Measurements from ENCODE around the gene B4GALNT3.
"Not testable (repeated sequence)": the region's sequence is repeated elsewhere in the genome, so short reads cannot be mapped to it uniquely, and the experiment has no call there.

Gene B4GALNT3

DNA sequence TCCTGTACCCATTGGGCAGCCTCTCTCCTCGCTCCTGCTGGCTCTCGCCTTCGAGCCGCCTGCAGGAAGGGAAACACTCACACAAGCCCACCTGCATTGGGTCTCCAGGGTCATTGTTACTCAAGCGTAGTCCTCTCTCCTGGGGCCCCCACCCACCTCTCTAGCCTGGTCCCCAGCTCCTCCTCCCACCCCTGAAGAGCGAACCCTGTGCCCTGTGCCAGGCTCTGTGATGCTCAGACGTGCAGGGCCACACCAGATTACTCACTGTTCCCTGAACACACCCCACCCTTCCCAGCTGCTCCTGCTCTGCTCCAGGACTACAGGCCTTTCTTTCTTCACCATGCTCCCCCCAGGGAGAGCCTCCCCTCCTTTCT is 115.4 kb downstream of the B4GALNT3 start:
- DNase-seq (ENCODE audit: low spot score): no peak

DNA sequence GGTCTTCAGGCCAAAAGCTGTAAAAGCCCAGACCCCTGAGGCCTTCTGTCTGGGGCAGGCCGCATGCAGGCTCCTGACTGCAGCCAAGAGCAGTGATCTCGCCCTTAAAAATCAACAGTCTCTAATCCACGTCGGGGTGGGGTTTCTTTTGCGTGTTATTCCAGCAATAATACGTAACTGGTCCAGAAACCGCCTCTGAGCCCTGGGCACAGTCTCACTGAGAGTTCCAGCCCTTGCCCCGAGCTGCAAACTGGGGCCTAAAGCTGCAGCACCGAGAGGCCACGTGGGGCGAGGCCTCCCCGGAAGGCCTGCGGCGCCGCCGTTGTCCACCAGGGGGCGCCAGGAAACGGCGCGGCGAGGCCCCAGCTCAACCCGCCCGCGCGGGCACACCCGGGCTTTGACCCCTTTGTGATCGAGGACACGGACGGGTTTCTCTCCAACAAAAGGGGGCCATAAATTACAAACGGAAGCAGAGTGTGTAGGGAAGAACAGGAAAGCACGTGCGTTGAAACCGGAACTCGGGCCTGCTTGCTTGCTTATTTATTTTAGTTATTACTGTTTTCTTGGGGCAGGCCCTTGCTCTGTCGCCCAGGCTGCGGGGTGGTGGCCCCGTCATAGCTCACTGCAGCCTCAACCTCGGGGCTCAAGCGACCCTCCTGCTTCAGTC is 116.3 kb downstream of the B4GALNT3 start:
- peak; percentile 84 for DNase-seq (ENCODE audit: low spot score)

DNA sequence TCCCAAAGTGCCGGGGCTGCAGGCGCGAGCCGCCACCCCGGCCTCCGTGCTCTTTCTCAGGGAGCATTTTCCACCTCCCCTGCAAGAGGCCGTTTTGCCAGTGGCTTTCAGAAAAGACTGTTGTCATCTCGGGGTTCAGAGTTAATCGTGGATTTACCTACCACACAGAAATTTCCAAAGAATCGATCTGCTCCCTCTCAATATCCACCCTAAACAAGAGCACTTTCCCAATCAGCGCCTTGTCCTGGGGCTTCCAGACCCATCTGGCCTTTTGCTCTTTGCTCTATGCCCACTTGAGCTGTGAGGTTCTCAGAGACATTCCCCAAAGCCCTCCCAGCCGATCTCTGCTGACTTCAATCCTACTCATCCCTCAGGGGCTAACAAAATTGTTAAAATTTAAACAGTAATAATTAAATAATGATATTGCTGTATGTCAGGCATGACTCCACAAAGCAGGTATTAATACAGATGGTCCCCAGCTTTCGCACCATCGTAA is 116.9 kb downstream of the B4GALNT3 start:
- DNase-seq (ENCODE audit: low spot score): no peak

DNA sequence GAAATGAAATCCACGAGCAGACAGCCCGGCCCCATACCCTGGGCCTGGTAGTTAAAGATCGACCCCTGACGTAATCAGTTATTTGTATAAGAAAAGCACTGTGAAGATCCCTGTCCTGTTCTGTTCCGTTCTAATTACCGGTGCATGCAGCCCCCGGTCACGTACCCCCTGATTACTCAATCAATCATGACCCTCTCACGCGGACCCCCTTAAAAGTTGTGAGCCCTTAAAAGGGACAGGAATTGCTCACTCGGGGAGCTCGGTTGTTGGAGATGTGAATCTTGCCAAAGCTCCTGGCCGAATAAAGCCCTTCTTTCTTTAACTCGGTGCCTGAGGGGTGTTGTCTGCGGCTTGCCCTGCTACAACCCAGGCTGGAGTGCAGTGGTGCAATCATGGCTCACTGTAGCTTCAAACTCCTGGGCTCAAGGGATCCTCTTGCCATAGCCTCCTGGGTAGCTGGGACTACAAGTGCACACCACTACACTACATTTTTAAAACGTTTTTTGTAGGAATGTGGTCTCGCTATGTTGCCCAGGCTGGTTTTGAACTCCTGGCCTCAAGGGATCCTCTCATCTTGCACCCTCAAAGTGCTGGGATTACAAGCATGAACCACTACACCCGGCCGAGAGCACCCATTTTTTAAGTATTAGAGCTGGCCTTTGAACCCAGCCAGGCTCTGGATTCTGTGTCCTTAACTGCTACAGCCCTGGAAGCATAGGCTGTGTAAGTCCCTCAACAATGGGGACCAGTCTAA is 118.4 kb downstream of the B4GALNT3 start:
- DNase-seq (ENCODE audit: low spot score): not testable (repeated sequence)

DNA sequence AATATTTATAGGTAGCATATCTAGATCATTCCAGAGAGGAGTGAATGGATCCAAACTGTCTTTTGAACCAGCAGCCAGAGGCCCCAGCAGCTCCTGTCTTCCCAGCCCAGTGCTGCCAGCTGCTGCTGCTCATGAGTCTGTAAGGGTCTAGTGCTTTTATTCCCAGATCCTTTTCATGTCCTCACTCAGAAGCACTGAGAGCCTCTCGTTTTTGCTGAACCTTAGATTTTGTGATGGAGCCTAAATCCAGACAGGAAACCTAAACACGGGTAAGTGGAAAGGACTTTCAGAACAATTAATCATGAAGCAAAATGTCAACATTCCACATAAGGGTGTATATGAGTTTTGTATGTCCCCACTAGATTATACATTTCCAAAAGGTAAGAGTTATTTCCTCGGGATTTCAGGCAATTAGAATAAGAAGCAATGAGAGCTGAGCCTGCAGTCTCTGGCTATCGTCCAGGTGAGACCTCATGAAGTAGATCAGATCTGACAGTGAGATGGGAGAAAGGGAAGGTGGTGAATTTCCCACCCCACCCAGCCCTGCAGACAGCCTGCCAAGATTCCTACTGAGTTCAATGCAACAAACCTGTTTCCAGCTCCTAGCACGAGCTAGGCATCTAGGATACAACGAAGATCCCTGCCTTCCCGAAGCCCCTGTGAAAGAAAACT is 119.1 kb downstream of the B4GALNT3 start:
- DNase-seq (ENCODE audit: low spot score): no peak

DNA sequence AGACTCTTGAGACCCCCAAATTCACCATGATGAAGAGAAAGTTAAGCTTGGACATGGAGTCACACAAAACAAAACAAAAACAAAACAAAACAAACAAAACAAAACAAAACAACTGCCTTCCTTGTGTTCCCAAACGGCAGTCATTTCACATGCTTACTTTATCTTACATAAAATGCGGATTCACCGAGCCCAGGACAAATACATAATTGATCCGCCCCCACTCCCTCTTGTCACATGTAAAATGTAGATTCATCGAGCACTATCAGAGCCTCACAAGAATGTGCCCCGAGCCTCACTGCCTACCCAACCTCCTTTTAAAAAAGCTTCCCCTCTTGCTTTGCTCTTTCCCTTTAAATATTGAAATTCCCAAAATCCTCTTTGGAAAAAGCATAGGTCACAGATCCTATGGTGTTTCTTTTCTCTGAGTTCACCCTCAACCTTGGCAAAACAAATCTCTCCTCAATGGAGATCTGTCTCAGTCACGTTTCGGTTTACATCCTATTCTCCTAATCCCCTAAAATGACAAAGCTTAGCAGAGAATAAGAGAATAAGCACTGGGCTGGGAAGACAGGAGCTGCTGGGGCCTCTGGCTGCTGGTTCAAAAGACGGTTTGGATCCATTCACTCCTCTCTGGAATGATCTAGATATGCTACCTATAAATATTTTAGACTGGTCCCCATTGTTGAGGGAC is 119.8 kb downstream of the B4GALNT3 start:
- DNase-seq (ENCODE audit: low spot score): no peak

DNA sequence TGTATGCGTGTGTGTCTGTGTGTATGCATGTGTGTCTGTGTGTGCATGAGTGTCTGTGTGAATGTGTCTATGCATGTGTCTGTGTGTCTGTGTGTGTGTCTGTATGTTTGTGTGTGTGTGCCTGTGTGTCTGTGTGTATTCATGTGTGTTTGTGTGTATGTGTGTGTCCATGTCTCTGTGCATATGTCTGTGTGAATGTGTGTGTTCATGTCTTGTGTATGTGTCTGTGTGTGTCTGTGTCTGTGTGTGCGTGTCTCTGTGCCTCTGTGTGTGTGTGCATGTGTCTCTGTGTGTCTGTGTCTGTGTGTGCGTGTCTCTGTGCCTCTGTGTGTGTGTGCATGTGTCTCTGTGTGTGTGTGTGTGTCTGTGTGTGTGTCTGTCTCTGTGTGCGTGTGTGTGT is 121.1 kb downstream of the B4GALNT3 start:
- no peak for DNase-seq (ENCODE audit: low spot score)

DNA sequence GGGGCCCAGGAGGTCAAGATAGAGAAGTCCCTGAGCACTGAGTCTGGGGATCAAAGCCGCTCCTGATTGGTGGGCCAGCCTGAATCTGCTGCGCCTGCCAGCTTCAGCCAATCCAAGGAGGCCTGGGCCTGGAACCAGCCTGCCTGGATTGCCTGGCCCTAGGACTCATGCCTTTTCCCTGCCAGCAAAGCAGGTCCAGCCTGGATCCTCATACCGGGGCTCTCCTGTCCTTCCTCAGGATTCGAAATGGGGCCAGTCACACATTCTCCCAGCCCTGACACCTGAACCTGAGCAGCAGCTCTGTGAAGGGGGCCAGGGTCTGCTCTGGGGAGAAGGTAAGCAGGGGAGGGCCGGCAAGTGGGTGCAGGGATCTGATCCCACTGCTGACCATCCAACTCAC is 121.6 kb downstream of the B4GALNT3 start:
- no peak for DNase-seq (ENCODE audit: low spot score)

DNA sequence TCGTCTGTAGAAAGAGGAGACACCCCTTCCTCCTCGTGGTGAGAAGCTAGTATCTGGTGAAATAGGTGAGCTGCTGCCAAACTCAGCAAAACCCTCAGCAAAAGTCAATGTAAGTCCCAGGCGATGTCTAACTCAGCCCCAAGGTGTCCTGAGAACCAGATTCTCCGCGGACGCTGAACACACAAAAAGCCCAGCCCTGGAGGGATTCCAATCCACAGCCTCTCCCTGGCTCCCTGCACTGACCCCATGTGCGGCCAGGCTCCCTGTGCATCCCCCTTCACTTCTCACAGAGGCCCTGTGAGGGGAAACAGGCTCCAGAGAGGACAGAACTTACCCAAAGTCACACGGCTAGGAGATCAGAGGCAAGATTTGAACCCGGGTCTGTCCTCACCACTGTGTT is 122.0 kb downstream of the B4GALNT3 start:
- no peak for DNase-seq (ENCODE audit: low spot score)

DNA sequence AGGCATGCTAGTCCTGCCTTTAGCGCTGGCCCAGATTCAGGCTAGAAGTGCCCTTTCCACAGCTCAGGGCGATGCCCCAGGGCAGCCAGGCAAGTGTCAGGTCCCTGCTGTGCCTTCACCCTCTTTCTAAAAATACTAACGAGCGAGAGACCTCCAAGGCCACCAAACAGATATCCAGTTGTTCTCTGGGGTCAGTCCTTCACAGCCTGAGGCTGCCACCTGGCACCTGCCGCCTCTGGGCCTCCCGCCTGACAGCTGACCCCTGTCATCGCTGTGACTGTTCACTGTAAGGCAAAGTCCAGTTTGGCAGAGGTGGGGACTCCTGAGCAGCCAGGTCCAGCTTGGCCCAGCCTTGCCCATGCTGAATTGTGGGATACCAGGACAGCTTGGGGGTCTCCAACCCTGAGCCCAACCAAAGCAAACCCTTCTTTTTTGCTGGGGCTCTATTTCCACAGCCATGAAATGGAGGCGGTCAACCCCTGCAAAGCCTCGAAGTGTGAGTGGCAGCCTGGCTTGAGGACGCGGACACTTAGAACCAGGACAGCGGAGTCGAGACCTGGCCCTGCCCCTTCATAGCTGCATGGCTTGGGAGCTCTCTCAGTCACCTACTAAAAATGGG is 123.6 kb downstream of the B4GALNT3 start:
- no peak for DNase-seq (ENCODE audit: low spot score)

DNA sequence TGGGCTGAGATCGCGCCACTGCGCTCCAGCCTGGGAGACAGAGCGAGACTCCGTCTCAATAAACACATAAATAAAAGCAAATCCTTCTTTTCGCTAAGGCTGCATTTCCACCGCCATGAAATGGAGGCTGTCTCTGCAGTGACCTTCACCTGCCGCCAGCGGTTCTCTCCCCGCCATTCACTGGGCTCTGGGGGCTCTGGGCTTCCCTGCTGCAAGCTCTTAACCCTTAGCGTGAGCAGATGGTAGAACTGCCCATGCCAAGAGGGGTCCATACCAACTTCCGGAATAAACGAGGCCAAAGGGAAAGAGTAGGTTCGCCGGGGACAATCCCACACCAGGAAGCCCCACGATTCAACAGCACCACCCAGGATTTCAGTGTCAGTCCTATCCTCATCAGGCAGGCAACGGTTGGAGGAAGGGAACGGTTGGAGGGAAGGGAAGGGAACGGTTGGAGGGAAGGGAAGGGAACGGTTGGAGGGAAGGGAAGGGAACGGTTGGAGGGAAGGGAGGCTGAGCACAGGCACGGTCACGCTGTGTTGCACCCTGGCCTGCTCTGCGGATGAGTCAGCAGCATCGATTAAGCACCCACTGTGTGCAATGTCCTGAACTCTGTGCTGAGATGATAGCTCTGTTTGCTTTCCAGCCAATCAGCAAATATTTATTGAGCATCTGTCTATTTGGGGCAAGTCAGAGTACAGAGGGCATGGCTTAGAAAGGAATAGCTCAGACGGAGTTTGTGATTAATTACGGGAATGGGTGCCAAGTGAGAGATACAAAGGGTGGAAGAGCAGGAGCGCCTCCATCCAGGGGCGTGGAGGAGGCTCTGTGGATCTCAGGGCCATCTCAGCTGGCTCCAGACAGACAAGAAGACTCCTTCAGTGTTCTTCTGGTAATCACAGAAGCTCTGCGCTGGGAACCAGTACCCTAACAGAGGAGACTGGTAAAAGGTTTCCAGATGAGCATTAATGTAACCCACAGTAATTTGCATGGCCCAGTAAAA is 125.6 kb downstream of the B4GALNT3 start:
- no peak for DNase-seq (ENCODE audit: low spot score)

DNA sequence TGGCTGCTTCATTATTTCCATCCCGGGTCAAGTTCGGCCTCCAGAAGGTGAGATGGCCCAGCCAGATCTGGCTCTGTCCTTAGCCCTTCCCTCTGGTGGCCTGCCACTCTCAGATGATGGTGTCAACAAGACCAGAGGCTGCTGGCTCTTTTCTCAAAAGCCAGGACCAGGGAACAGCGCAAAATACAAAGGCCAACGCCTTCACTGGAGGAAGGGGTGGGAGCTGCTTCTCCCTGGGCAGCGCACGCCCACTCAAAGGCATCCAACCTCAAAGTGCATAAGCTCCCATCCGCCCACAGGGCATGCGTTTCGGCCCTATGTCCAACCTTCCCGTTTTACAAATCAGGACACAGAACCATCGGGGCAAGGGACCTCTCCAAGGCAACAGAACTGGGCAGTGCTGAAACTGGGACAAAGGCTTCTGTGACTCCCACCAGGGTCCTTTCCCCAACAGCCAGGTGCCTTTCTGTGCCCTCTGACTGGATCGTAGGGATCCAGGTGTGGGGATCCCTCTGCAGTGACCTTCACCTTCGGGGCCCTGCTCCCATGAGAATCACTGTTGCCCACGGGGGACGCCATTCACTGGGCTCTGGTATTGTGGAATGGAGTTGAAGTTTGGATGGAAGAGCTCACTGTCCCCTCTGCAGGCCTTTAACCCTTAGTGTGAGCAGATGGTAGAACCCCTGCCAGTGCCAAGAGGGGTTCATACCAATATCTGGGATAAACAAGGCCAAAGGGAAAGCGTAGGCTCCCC is 126.8 kb downstream of the B4GALNT3 start:
- no peak for DNase-seq (ENCODE audit: low spot score)

DNA sequence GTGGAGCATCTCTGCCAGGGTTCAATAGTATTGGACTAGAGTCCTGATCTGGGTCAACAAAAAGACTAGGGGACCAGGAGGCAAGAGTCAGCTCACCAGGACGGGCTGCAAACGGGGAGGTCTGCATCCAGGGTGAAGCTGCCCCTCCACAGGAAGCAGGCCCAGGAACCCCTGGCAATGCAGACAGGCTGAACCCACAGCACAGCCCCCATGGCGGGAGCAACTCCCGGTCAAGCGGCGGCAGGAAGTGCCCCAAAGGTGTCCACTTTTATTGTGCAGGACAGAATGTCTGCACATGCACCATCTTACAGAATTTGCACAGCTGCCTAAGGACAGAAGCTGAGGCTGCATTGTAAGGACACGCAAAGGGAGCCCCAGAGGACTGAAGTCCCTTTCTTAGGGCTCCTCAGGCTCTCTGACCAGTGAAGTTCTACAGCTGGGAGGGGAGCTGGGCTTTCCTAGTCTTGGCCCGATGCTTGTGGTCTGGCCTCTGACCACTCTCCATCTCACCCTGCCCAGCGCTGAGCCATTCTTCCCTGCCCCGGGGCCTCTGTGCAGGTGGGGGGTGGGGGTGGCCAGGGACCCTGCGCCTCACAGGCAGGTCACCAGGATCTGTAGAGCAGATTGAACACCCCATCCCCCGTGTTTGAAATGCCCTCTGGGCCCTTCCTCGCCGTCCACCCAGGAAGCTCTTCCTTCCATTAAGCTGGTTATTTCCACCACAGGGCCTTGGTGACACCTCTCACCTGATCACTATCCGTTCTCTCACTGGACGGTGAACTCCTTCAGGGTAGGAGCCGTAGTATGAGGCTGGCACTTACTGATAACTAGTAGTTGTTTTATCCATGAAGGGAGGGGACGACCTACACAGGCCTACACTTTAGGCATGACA is 127.6 kb downstream of the B4GALNT3 start:
- DNase-seq (ENCODE audit: low spot score): no peak

DNA sequence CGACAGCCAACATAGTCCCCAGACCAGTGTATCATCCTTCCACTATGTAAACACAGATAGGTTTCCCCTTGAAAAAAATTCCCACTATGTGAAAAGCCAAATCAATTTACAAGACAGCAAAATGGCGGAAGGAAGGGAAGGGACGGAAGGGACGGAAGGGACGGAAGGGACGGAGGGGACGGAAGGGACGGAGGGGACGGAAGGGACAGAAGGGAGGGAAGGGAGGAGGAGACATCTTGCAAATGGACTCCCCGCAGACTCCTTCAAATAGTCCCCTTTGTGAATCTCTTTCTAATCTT is 128.2 kb downstream of the B4GALNT3 start:
- DNase-seq (ENCODE audit: low spot score): no peak

DNA sequence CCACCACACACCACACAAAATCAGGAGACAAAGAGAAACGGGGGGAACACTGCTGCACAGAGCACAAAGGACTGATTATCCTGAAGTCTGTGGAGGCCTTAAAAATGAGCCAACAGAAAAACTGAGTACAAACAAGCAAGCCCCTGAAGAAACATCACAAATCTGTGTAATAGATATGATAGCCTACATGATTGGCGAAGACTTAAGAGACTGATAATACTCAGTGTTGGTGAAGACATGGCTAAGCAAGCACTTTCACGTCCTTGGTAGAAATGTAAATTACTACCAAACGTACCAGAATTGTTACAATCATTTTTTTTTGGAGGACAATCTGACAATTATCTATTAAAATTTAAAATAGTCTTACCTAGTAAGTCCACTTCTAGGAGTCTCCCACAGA is 128.9 kb downstream of the B4GALNT3 start:
- DNase-seq (ENCODE audit: low spot score): no peak

DNA sequence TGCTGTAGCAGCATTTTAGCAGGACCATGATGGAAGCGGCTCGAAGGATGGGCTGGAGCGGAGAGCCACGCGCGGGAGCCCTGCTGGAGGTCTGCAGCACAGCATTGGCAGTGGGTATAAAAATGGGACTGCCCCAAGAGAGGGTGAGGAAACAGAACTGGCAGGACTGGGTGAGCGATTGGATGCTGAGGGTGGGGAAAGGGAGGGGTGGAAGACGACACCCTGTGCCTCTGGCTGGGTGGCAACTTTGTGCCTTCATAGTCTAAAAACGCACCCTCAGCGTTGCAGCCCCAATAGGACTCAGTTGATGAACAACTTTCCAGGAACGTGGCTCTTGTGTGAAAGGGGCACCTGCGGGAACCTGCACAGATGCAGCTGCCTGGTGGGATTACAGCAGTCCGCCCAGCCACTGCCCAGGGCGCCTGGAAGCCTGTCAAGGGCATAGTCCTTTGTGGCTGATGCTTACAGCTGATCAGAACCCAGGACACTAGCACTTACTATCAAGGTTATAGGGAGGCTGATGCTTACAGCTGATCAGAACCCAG is 130.5 kb downstream of the B4GALNT3 start:
- no peak for DNase-seq (ENCODE audit: low spot score)

DNA sequence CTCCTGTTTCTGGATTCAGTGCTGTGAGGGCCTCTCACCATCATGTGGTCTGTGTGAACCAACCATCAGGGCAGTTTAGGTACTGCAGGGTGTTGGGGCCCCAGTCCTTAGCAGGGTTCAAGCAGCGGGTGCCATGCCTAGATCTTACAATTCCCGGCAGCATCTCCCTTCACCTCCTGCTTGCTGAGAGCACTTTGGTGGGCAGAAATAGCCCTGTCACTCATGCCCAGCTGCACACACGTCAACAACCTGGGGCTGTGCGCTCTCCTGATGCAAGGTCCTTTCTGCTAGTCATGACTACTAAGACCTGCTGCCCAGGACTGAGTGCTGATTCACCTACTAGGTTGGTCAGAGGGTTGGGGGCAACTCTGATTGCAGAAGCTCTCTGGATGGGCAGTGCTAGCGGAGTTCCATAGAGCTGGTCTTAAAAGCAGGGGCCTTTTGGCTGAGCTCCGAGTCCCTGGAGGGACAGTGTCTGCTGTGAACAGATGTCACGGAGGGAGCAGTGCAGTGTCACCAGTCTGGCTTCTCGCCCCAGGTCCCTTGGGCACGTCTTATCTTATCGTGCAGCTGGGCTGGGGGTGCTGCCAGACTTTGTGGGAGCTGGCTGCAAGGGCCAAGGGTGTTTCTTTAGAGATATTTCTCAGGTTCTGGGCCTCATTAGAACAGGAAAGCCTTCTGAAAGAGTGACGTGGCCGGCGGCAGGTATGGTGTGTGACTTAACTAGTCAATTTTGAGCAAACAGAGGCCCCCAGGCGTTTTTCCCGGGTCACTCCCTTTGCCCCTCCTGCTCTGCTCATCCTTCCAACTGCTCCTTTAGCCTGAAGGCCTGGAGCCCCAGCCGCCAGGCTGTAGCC is 131.7 kb downstream of the B4GALNT3 start:
- DNase-seq (ENCODE audit: low spot score): no peak

DNA sequence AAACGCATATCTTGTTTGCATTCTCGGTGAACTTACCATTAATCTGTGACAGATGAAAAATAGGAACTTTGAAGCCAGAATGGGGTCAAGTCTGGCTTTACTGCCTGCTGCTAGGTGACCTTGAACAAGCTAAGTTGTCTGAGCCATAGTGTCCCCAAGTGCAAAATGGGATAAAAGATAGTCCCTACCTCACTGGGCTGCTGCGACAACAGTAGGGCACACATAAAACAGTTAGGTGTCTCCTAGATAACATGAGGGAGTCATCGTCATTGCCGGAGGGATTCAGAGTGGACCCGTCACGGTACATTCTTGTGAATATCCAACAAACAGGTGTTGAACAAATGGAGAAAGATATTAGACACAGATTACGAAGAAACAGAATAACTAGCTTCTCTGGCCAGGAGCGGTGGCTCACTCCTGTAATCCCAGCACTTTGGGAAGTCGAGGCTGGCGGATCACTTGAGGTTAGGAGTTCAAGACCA is 132.3 kb downstream of the B4GALNT3 start:
- DNase-seq (ENCODE audit: low spot score): no peak

All from LoVo (cell line).